Heart left ventricle (tissue), 16 donors: Measurements from ENCODE around the gene CELA3B. TPM values are rescaled to one million over a fixed set of nuclear protein-coding genes. Genes with fewer than 3 reads are reported as not detected.
"Not testable (repeated sequence)": the region's sequence is repeated elsewhere in the genome, so short reads cannot be mapped to it uniquely, and the experiment has no call there.

Experiments
- ATAC-seq, 4 donors: fragments of 200-7000 bp; cut with Tn5 transposase; one replicate each; pipeline ENCODE4 v1.9.1; 2020 to 2022; ENCODE audit warnings: moderate library complexity in 4 of 4, mild to moderate bottlenecking in 3 of 4, moderate number of reproducible peaks in 1 of 4
- DNase-seq, 5 donors: peaks; one replicate each; pipeline ENCODE4 v3.0.0-alpha.2; 2020
- H3K27ac ChIP-seq, 12 donors: fragments of 200-600 bp; sonication (generic) in 4 of 12; one replicate each; pipeline versions ENCODE4 v1.5.0 to v1.8.0; 2016 to 2022; ENCODE audit warnings: mild to moderate bottlenecking in 2 of 12
- H3K27me3 ChIP-seq, 9 donors: fragments of 200-600 bp; sonication (generic) in 2 of 9; one replicate each; pipeline versions ENCODE4 v1.5.1 to v1.8.0; 2016 to 2022; ENCODE audit warnings: mild to moderate bottlenecking in 3 of 9
- H3K36me3 ChIP-seq, 9 donors: fragments of 200-600 bp; sonication (generic) in 2 of 9; one replicate each; pipeline versions ENCODE4 v1.5.0 to v1.8.0; 2018 to 2022; ENCODE audit warnings: mild to moderate bottlenecking in 2 of 9
- H3K4me1 ChIP-seq, 12 donors: fragments of 200-600 bp; sonication (generic) in 4 of 12; one replicate each; pipeline versions ENCODE4 v1.5.0 to v1.8.0; 2016 to 2022; ENCODE audit warnings: mild to moderate bottlenecking in 3 of 12
- H3K4me3 ChIP-seq, 12 donors: fragments of 200-600 bp; sonication (generic) in 4 of 12; one replicate each; pipeline versions ENCODE4 v1.5.0 to v1.8.0; 2017 to 2022; ENCODE audit warnings: mild to moderate bottlenecking in 9 of 12, moderate library complexity in 4 of 12
- H3K9me3 ChIP-seq, 12 donors: fragments of 200-600 bp; sonication (generic) in 4 of 12; one replicate each; pipeline versions ENCODE4 v1.5.0 to v1.8.0; 2016 to 2022; ENCODE audit warnings: mild to moderate bottlenecking in 1 of 12
- CTCF ChIP-seq, 12 donors: fragments of 200-600 bp; sonication (generic) in 4 of 12; IDR thresholded peaks; one replicate each; pipeline versions ENCODE4 v1.5.0 to v1.8.0; 2018 to 2022; ENCODE audit warnings: antibody characterized with exemption in 12 of 12, mild to moderate bottlenecking in 5 of 12
- WGBS, 4 donors: extraction: QIAGEN DNeasy Blood & Tissue Kit in 2 of 4; methylation state at CpG; one replicate each; pipeline versions ENCODE4 v1.1.5 to v1.1.7; 2013 to 2018; 5-methylcytosine and 5-hydroxymethylcytosine counted together
- intact Hi-C, 10 donors: fragments of 100-400 bp; cut with DNase I; formaldehyde crosslinking; loops; one replicate each; pipeline versions ENCODE4 v1.11.1 to v1.14.2; 2022
- polyA plus RNA-seq, 2 donors: library from polyadenylated mRNA; stranded (reverse); fragments of 200-250 nt; gene quantifications; one replicate each; pipeline ENCODE4 v1.2.3, GENCODE V29; 2013
- total RNA-seq, 9 donors: library from RNA; depleted of rRNA in 2 of 9; stranded (reverse); fragments of >200 nt in 2 of 9; fragmentation: NEBNext Ultra II Directional in 3 of 9; extraction: Animal tissue kit (Norgen Biotek cat#: 25700) in 3 of 9; gene quantifications; one replicate each; pipeline versions ENCODE4 v1.1.0 to v1.2.4, GENCODE V29; 2016 to 2023
- donor health status: ischemic (EF 13 %, LVEDD 7.1; RV severe dilation, severe dysfunction).
- donor health status: healthy with polysubstance abuse.
- donor health status: DM: no; HTN: yes; CAD: no.
- donor health status: DM: no; HTN: no; CAD: no.
- donor health status: ischemic (EF 25% LVEDD 6.9; RV normal size, moderate dysfunction).
- donor health status: ischemic (EF 25% LVEDD 5.7; RV mildly dilated, moderate dysfunction).
- donor health status: healthy.
- donor health status: DM: yes; HTN: yes; CAD: no.
- donor health status: ischemic (EF 35%, LVEDD 5.7; RV mildly dilated, moderate dysfunction).
- donor health status: nonischemic (EF 11% LVEDD 7.7; RV severe dilation, severe dysfunction).
- donor health status: DM: yes; HTN: yes; CAD: no.
- donor health status: PGD.
- donor health status: ischemic (EF 29% LVEDD 5.4; RV normal size, mild dysfunction).
- donor health status: nonischemic (EF 23%, LVEDD 6.1; RV moderate dilation, normal function).

Gene CELA3B
- total and polyA plus RNA-seq, 11 donors = 0.24 to 2.6 (median 1.5) TPM; not detected in 5

GRCh38 chr1:22005261-22006149 is 28.7 kb downstream of the CELA3B start:
- H3K27me3 ChIP-seq, H3K36me3 ChIP-seq, intact Hi-C loops, H3K4me3 ChIP-seq, H3K9me3 ChIP-seq, H3K4me1 ChIP-seq, H3K27ac ChIP-seq: not testable (repeated sequence)
- ATAC-seq (peak; percentile 45 to 89 (median 84)), DNase-seq (peak in 4 of 5 donors; percentile 18 to 53 (median 42))
- 67 to 69% (median 69%) methylated on average over 18 of the region's 18 CpGs for WGBS, 4 donors
- peak; percentile 11 to 44 (median 30) for TF ChIP-seq CTCF (IDR thresholded peaks at IDR 0.05)

GRCh38 chr1:22006736-22007135 is 29.9 kb downstream of the CELA3B start:
- ATAC-seq, intact Hi-C loops, H3K27me3 ChIP-seq, H3K4me3 ChIP-seq, H3K36me3 ChIP-seq, H3K9me3 ChIP-seq, H3K27ac ChIP-seq, H3K4me1 ChIP-seq: not testable (repeated sequence)
- DNase-seq = peak in 2 of 5 donors; percentile 1 to 2
- WGBS, 4 donors = 76 to 82% (median 81%) methylated on average over 12 to 13 of the region's 13 CpGs

DNA sequence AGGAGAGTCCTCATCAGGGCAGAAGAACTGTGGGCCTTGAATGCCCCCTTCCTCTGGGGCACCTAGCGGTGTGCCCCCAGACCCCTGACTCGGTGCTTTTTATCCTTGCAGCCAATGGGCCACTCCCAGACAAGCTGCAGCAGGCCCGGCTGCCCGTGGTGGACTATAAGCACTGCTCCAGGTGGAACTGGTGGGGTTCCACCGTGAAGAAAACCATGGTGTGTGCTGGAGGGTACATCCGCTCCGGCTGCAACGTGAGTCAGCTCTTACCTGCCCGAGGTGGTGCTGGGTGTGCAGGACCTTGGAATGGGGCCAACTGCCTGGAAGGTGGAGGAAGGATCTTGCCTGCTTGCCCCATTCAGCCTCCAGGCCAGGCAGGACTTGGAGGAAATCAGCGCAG is 30.4 kb downstream of the CELA3B start:
- H3K4me3 ChIP-seq, ATAC-seq, H3K9me3 ChIP-seq, H3K4me1 ChIP-seq, intact Hi-C loops, H3K36me3 ChIP-seq, H3K27me3 ChIP-seq, H3K27ac ChIP-seq: not testable (repeated sequence)
- peak in 2 of 5 donors; percentile 7 to 24 for DNase-seq
- WGBS, 4 donors = 85 to 95% (median 89%) methylated on average over 6 to 9 of the region's 10 CpGs

GRCh38 chr1:22009566-22009965 is 32.7 kb downstream of the CELA3B start:
- H3K36me3 ChIP-seq, ATAC-seq, H3K4me1 ChIP-seq, H3K27me3 ChIP-seq, intact Hi-C loops, H3K4me3 ChIP-seq, H3K27ac ChIP-seq, H3K9me3 ChIP-seq: not testable (repeated sequence)
- WGBS, 4 donors = 75 to 78% (median 77%) methylated on average over 8 to 11 of the region's 11 CpGs
- DNase-seq = peak in 1 of 5 donors; percentile 38

GRCh38 chr1:22012752-22013151 is 35.9 kb downstream of the CELA3B start:
- 68 to 88% (median 81%) methylated on average over 4 of the region's 4 CpGs for WGBS, 4 donors
- H3K4me1 ChIP-seq, H3K27ac ChIP-seq, DNase-seq, H3K36me3 ChIP-seq, H3K27me3 ChIP-seq, H3K4me3 ChIP-seq, ATAC-seq, intact Hi-C loops, H3K9me3 ChIP-seq: not testable (repeated sequence)

DNA sequence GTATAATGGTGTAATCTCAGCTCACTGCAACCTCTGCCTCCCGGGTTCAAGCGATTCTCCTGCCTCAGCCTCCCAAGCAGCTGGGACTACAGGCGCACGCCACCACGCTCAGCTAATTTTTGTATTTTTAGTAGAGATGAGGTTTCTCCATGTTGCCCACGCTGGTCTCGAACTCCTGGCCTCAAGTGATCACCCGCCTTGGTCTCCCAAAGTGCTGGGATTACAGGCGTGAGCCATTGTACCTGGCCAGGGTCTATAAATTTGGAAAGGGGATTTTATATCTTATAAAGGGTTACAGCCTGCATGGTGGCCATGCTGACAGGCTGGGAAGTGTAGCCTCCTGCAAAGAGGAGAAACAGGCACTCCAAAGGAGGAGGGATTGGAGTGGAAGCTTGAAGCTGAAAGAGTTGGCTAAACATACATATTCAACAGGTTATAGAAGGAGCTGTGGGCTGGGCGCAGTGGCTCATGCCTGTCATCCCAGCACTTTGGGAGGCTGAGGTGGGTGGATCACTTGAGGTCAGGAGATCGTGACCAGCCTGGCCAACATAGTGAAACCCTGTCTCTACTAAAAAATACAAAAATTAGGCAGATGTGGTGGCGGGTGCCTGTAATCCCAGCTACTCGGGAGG is 37.9 kb downstream of the CELA3B start:
- H3K27me3 ChIP-seq, H3K36me3 ChIP-seq, H3K9me3 ChIP-seq, H3K27ac ChIP-seq, H3K4me3 ChIP-seq, intact Hi-C loops, ATAC-seq: not testable (repeated sequence)
- DNase-seq = peak in 1 of 5 donors; percentile 38
- WGBS, 4 donors = 81 to 92% (median 89%) methylated on average over 13 of the region's 13 CpGs
- H3K4me1 ChIP-seq = peaks cover 0 to 15% (median 0%) of the 10 kb centered on the region in 12 donors
